Measurements from ENCODE around the gene INPP1. TPM values are rescaled to one million over a fixed set of nuclear protein-coding genes. Genes with fewer than 3 reads are reported as not detected.

INPP1 gene
- total RNA-seq, 1 donor from 2014 or later: 15.4 TPM

DNA sequence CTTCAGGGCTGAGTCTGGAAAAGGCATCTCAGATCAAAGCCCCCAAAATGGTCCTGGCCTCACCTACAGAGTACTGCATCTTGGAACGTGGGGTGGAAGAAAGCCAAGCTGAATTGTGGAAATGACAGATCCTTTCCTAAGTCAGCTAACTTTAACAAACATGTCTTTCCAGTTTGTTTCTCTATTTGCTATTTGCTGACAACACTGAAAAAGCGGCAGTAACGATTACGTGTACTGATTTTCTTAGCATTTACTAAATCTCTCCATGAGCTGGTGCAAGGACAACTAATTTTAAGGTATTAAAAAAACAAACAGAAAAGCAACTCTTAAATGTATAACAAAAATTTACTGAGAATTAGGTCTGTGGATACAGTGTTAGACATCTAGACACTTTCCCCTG is 24.9 kb upstream of the INPP1 start:
- no peaks in the 10 kb centered on the region for H3K27me3 Mint-ChIP-seq
- no peak for DNase-seq (ENCODE audit: low spot score, unreplicated experiment)
- H3K4me1 Mint-ChIP-seq (ENCODE audit: low read depth): peaks cover 19% of the 10 kb centered on the region
- no peaks in the 10 kb centered on the region for H3K9me3 Mint-ChIP-seq (ENCODE audit: low read depth)
- TF ChIP-seq, protein P1, sequence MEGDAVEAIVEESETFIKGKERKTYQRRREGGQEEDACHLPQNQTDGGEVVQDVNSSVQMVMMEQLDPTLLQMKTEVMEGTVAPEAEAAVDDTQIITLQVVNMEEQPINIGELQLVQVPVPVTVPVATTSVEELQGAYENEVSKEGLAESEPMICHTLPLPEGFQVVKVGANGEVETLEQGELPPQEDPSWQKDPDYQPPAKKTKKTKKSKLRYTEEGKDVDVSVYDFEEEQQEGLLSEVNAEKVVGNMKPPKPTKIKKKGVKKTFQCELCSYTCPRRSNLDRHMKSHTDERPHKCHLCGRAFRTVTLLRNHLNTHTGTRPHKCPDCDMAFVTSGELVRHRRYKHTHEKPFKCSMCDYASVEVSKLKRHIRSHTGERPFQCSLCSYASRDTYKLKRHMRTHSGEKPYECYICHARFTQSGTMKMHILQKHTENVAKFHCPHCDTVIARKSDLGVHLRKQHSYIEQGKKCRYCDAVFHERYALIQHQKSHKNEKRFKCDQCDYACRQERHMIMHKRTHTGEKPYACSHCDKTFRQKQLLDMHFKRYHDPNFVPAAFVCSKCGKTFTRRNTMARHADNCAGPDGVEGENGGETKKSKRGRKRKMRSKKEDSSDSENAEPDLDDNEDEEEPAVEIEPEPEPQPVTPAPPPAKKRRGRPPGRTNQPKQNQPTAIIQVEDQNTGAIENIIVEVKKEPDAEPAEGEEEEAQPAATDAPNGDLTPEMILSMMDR (IDR thresholded peaks at IDR 0.05; ENCODE audit: unreplicated experiment): no peak
- H3K27ac Mint-ChIP-seq: peak overlapping the region; percentile 96
- H3K36me3 Mint-ChIP-seq (ENCODE audit: insufficient read depth): peaks cover 1% of the 10 kb centered on the region
- H3K4me3 Mint-ChIP-seq (ENCODE audit: low read depth): peak overlapping the region; percentile 97

DNA sequence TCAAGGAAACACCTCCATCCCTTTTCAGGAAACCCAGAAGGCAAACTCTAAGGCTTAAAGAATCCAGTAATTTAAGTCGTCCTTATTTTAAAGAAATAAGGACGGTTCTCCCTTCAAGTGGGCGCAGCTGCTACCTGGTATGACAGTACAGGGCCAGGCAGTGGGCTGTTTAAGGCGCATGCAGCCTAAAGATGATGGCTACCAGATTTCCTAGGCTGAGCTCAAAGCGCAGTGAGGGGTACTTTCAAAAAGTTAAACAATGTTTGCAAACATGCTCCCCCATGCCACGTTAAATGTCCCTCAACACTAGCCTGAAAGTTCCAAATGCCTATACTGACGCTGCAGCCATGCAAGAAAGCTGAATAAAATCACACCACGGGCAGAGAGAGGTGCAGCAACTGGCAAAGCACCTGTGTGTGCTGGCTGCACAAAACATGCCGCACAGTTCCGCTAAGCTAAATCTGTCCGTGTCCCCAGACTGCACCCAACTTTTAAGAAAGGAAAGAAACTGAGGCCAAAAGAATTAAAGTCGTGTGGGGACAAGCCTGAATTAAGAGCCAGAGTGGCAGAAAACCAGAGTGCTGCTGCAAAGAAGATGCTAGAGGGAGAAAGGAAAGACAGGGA is 24.3 kb upstream of the INPP1 start:
- no peak for DNase-seq (ENCODE audit: low spot score, unreplicated experiment)
- Mint-ChIP-seq H3K9me3 (ENCODE audit: low read depth) (no peaks in the 10 kb centered on the region), H3K4me3 (ENCODE audit: low read depth) (peak overlapping the region; percentile 97)

DNA sequence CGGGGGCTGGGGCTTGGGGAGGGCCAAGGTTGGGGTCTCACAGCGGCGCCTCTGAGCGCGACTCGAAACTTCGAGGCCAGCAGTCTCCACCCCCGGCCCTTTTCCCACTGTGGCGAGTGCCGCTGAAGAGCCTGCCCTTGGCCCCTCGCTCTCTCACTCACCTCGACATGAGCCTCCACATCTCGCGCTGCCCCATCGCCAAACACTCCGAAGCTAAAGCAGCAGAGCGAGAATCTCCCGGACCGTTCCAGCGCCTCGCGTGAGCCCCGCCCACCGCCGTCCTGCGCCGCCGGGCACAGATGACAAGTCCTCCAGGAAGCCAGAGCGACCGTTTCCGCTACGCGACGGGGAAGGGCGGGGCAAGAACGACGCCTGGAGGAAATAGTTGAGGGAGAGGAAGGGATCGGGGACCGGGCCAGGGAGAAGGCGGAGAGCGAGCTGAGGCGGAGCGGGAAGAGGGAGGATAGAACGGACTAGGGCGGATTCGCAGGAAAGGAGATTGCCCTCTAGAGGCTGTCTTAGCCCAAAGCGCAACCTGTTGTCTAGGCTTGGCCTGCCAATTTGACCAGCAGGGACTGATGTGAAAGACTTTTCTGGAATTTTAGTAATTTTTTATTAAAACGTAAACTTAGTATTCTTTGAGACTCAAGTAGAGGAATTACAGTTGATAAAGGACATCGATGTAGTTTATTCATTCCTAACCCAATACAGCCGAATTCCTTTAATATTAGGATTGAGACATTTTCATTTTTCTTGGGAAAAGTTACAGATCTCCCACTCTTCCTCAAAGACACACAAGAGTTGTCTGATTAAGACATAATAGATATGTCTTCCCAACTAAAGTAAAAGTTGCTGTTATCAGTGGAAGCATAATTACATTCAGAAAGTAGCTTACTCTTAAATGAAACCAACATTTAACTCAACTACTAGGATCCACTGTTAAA is 23.6 kb upstream of the INPP1 start, which contains the start of gene HIBCH:
Gene HIBCH (minus strand): TSS at position 272 of the 944 bp plus-strand sequence. CDS start 76 bp downstream, at position 196.
- Mint-ChIP-seq H3K27me3 (no peaks in the 10 kb centered on the region), H3K27ac (peak within 1 kb of the TSS; percentile 96), H3K9me3 (ENCODE audit: low read depth) (no peaks in the 10 kb centered on the region), H3K4me3 (ENCODE audit: low read depth) (peak within 1 kb of the TSS; percentile 97), H3K4me1 (ENCODE audit: low read depth) (peaks cover 17% of the 10 kb centered on the region), H3K36me3 (ENCODE audit: insufficient read depth) (peaks cover 1% of the 10 kb centered on the region)
- TF ChIP-seq, protein P1 (IDR thresholded peaks at IDR 0.05; ENCODE audit: unreplicated experiment): peak; percentile 85
- DNase-seq (ENCODE audit: low spot score, unreplicated experiment): peak; percentile 95

More for the DNA sequence above, 24.3 kb upstream of the INPP1 start:
- TF ChIP-seq, protein P1 (IDR thresholded peaks at IDR 0.05; ENCODE audit: unreplicated experiment): no peak
- Mint-ChIP-seq H3K36me3 (ENCODE audit: insufficient read depth) (peaks cover 1% of the 10 kb centered on the region), H3K27me3 (no peaks in the 10 kb centered on the region), H3K4me1 (ENCODE audit: low read depth) (peaks cover 19% of the 10 kb centered on the region), H3K27ac (peak overlapping the region; percentile 96)

DNA sequence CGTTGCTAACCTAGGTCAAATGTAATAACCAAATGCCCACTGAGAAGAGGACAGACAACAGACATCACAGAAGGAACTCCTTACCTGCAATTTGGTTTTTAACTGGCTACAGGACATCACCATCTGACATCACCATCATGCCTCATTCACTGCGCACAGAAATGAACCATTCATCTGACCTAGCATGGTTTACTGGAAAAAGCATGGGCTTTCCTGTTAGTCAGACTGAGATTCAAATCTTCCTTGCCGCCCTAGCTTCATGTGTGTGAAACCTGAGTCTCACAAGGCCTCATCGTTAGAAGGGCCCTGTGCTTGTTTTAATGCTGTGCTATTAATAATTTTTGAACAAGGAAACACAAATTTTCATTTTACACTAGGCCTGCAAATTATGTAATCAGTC is 22.7 kb upstream of the INPP1 start:
- no peaks in the 10 kb centered on the region for H3K9me3 Mint-ChIP-seq (ENCODE audit: low read depth)
- H3K27ac Mint-ChIP-seq: peak overlapping the region; percentile 57
- peaks cover 15% of the 10 kb centered on the region for H3K4me1 Mint-ChIP-seq (ENCODE audit: low read depth)
- peaks cover 1% of the 10 kb centered on the region for H3K36me3 Mint-ChIP-seq (ENCODE audit: insufficient read depth)
- no peaks in the 10 kb centered on the region for H3K27me3 Mint-ChIP-seq
- peak overlapping the region; percentile 97 for H3K4me3 Mint-ChIP-seq (ENCODE audit: low read depth)
- no peak for DNase-seq (ENCODE audit: low spot score, unreplicated experiment)
- TF ChIP-seq, protein P1 (IDR thresholded peaks at IDR 0.05; ENCODE audit: unreplicated experiment): no peak

DNA sequence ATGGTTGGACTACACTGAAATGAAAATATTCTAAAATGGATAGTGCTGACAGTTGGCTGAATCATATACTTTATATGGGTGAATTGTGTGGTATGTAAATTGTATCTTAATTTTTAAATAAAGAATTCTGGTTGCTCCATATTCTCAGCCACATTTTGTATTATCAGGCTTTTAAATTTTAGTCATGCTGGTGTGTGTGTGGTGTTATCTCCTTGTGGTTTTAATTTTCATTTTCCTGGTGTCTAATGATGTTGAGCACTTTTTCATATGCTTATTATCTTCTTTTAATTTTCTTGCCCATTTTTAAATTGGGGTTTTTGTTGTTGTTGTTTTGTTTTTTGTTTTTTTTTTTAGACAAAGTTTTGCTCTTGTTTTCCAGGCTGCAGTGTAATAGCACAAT is 20.0 kb upstream of the INPP1 start:
- no peak overlapping the region for H3K27ac Mint-ChIP-seq
- TF ChIP-seq, protein P1 (IDR thresholded peaks at IDR 0.05; ENCODE audit: unreplicated experiment): no peak

More for the DNA sequence above, 20.0 kb upstream of the INPP1 start:
- no peaks in the 10 kb centered on the region for H3K27me3 Mint-ChIP-seq
- H3K9me3 Mint-ChIP-seq (ENCODE audit: low read depth): no peaks in the 10 kb centered on the region
- no peaks in the 10 kb centered on the region for H3K36me3 Mint-ChIP-seq (ENCODE audit: insufficient read depth)
- no peak for DNase-seq (ENCODE audit: low spot score, unreplicated experiment)
- H3K4me1 Mint-ChIP-seq (ENCODE audit: low read depth): peaks cover 10% of the 10 kb centered on the region
- H3K4me3 Mint-ChIP-seq (ENCODE audit: low read depth): no peak overlapping the region

Measured in progenitor cell of endocrine pancreas (in vitro differentiated cells).